Stimulated activated CD4-positive, alpha-beta T cell treated with anti-CD3 and anti-CD28 coated beads, Interleukin-15, amount 100 ng/mL, for 1 hour (primary cell): ENCODE data around the gene FAM193B.
"Not testable (repeated sequence)": the region's sequence is repeated elsewhere in the genome, so short reads cannot be mapped to it uniquely, and the experiment has no call there.

Source experiments
- DNase-seq, 2 donors: peaks; one replicate each; pipeline ENCODE4 v3.0.0-alpha.2; 2020; ENCODE audit warnings: low read depth in 1 of 2, low spot score in 1 of 2

Gene FAM193B

DNA sequence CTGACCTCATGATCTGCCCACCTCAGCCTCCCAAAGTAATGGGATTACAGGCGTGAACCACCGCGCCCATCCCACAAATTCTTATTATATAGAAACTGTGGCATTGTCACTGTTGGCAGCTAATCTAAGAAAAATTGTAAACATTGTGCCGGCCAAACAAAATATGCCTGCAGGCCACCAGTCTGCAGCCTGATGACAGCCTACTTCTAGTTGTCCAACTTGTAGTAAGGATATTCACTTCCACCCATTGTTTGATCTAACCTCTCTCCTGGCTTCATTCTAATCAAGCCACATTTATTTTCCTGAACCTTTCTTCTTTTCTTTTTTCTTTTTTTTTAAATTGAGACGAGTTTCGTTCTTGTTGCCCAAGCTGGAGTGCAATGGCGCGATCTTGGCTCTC, 24.0 kb upstream of the FAM193B start:
- no peak for DNase-seq

DNA sequence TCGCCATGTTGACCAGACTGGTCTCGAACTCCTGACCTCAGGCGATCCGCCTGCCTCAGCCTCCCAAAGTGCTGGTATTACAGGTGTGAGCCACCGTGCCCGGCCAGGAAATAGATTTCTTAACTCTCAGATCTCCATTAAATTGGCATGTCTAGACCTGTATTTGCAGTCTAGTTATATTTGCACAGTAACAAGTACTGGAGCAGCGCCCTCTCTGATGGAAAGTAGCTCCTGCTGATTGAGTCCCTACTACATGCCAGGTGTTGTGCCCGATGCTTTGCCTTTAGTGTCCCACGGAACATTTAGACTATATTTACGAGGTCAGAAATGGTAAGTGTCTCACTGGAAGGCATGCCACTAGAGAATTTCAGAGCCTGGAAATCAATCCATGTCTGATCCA, 21.8 kb upstream of the FAM193B start:
- no peak for DNase-seq

DNA sequence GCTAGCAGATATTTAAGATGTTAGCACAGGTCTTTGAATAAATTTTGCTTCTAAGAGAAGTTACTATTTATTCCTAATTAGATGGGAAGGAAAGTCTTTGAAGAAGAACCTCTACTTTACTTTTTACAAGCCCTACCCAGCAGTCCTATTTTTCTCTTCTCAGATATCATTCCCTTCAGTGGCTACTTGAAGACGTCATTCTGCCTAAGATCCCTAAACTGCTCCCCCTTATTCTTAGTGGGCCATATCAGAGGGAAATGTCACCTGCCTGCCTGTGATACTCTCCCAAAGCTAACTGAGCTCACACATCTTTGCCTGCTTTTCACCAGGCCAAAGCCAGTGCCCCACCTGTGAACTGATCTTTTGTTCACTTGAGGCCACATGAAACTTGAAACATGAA, 21.1 kb upstream of the FAM193B start:
- no peak for DNase-seq

DNA sequence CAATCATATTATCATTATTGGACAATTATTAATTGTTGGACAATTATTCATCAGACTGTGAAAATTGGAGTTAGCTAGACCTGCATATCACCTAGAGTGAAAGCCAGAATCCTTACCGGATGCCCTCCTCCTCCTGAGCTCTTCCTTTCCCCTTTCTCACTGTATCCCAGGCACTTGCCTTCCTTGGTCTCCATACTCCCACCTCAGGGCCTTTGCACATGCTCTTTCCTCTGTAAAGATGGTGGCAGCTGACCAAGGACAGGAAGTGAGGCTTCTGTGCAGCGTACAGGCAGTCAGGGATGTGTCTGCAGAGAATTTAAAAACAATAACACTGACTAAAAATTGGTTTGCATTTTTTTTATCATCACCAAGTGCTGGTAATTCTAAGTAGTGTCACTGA, 15.5 kb upstream of the FAM193B start:
- DNase-seq, result no peak

DNA sequence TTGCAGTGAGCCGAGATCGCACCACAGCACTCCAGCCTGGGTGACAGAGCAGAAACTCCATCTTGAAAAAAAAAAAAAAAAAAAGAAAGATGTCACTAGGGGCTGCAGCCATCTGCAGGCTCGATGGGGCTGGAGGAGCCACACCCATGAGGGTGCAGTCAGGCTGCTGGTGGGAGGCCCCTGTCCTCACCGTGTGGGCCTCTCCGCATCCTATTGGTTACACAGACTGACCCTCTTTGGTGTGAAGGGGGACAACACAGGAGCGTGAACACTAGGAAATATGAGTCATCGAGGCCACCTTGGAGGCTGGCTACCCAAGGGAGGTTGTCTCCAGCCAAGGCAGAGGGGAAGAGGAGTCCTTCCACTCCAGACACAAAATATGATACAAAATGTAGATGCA, 14.0 kb upstream of the FAM193B start:
- DNase-seq, result no peak

DNA sequence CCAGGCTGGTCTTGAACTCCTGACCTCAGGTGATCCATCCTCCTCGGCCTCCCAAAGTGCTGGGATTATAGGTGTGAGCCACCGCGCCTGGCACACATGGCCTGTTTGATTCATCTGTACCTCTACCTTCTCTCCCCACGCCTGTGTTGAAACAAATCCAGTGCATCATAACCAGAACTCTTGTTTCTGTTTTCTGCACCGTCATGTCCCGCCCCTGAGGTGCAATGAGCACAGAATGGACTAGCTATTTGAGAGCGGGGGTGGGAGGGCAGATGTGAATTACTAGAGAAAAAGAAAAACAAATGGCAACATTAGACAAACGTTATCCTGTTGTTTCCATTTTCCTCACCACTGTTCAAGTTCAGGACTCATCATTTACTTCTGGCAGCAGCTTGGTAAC, 10.7 kb upstream of the FAM193B start:
- no peak for DNase-seq

DNA sequence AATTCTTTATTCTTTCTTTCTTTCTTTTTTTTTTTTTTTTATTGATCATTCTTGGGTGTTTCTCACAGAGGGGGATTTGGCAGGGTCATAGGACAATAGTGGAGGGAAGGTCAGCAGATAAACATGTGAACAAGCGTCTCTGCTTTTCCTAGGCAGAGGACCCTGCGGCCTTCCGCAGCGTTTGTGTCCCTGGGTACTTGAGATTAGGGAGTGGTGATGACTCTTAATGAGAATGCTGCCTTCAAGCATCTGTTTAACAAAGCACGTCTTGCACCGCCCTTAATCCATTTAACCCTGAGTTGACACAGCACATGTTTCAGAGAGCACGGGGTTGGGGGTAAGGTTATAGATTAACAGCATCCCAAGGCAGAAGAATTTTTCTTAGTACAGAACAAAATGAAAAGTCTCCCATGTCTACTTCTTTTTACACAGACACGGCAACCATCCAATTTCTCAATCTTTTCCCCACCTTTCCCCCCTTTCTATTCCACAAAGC, 5.1 kb upstream of the FAM193B start:
- DNase-seq, result not testable (repeated sequence)

DNA sequence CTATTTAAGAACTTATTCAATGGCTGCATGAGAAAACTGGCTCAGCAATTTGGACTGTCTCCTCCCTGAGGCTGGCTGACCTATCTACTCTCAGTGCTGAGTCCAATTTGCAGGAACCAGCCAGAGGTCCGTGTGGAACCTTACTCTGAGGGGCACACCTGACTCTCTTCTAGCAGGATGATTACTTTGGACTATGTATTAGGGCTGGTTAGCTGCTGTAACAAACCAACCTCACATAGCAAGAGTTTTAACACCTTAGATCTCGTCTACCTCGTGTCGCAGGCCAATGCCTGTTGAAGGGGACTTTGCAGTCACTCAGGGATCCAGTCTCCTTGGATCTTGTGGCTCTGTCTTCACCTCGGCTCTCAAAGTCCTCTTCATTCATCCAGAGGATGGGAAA, 3.4 kb upstream of the FAM193B start:
- DNase-seq, result no peak

DNA sequence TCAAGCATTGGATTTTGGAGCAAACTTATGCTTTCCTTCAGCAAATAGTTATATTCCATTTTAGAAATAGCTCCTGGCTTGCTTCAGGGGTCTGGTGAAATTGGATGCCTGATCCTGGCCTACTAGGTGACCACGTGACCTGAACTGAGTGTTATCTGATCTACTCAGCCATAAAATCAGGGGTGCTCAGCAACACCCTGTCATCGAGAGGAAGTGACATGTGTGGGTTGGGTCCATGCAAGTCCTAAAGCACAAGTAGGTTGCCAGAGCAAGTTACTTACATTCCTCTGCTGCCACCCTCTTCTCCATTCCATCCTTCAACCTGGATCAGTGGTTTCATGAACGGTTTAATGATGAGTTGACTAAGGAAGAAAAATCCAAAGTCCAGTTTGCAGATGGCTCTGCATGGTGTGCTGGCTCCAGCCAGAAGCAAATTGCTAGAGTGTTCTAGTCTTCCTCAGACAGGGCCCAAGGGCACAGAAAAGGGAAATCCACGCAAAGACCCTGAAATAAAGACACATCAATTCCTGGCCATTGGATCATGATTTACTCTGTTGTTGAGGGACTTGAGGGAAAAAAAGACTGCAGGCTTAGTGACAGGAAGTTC, 2.8 kb upstream of the FAM193B start:
- no peak for DNase-seq

DNA sequence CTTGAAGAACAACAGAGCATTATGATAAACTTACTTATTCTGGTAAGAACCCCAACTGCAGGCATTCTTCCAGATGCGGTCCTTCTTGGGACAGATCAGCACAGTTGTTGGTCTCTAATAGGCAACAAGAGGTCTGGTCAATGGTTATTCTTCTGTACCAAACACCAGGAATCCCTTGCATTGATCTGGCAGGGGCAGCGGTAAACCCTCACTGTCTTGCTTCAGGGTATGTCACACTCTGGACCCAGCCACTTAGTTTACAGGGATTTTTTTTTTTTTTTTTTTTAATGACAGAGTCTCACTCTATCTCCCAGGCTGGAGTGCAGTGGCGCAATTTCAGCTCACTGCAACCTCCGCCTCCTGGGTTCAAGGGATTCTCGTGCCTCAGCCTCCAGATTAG, 1.3 kb upstream of the FAM193B start:
- DNase-seq, result no peak

DNA sequence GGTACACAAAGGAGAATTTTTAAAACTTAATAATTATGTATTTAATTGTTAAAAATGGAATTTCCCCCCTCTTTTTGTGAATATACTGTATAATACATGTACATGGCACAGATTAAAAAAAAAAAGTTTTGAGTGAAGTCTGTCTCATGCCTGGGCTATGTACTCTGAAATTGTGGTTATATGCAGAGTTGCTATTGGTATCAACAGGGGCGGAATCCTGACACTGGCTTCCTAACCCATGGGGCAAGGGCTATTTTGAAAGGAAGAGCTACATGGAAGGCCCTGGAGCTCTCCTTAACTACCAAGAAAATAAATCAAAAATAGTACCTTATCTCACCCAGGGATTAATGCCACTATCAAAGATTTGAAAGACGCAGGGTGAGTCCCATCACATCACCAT, 865 bp upstream of the FAM193B start:
- DNase-seq, result no peak

DNA sequence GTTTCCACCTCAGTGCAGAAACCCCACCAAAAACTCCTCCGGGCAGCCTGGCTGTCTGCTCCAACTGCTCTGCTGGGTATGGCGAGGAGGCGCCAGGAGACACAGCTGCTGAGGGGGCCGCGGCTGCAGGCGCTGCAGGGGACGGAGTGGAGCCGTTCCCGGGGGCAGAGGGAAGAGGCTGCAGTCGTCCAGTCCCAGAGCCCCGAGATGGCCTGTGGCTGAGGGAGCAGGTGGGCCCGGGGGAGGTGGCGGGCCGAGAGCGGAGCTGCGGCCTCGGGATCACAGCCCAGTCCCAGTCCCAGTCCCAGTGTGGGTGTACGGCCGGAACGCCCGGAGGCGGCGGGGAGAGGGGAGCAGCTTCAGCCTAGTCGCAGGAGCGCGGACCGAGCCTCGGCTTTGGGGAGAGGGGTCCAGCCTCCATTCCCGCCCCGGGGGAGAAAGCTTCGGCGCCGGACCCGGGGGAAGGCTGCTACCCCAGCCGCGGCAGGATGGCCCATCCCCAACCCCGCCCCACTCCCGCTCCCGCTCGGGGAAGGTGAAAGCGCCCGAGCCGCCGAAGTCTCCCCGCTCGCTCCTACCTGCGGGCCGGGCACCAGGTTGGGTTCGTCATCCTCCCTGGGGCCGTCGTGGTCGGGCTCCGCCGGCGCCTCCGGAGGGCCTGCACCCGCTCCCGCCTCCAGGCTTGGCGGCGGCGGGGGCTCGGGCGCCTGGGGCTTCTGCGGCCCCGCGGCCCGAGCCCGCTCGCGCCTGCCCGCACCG, 513 bp downstream of the FAM193B start:
- DNase-seq, result peak; percentile 4 to 26

DNA sequence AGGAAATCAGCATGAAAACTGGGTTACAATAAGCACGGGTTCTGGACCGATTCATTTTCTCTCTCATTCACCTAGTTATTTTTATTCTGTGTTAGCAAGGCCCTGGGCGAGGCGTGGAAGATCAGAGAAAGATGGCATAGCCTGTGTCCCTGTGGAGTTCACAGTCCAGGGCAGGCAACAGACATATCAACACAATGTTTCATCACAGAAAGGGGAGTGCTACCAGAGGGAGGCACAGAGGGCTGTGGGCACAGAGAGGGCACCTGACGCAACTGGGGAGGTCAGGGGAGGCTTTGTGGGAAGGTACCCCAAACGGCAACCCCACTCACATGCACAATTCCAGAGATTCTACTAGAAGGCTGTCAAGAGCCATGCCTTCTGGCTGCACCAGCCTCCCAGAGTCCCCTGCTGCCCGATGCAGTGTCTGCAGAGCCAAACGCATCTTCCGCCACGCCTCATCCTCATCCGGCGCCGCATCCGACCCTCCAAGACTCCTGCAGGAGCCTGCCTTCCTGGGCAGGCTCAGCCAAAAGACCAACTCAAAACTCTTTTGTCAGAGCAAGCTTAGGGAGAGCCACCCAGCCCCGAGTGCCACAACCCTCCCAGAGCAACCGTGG, 1.4 kb downstream of the FAM193B start:
- DNase-seq, result no peak

DNA sequence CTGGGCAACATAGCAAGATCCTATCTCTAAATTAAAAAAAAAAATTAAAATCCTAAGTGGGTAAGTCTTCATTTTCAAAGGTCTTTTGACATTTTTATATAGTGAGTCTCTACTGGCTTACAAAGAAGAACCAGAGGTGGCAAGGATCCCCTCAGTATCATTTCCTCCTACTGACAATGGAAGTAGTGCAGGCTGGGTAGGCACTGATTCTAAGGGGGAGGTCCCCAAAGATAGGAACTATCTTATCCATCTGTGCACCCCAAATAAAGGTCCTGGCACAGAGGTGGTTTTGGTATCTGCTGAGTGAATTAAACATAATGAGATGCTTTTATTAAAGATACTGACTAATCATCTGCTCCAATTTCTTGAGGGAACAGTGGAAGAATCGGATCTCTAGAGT, 4.2 kb downstream of the FAM193B start:
- no peak for DNase-seq

DNA sequence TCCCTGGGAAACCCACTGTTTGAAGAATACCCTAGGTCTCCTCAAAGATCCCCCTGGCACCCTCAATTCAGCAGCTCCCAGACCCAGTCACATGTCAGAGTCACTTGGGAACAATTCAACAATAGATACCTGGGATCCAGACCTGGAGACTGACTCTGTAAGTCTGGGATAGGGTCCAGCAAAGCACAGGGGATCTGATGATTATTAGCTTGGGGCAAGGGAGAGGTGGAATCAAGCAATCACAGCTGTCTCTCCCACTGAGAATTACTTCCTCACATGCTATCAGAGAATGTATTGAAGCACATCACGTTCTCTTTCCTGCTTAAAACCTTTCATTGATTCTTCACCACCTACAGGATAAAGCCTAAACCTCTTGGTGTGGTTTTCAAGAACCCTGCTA, 5.9 kb downstream of the FAM193B start:
- no peak for DNase-seq

DNA sequence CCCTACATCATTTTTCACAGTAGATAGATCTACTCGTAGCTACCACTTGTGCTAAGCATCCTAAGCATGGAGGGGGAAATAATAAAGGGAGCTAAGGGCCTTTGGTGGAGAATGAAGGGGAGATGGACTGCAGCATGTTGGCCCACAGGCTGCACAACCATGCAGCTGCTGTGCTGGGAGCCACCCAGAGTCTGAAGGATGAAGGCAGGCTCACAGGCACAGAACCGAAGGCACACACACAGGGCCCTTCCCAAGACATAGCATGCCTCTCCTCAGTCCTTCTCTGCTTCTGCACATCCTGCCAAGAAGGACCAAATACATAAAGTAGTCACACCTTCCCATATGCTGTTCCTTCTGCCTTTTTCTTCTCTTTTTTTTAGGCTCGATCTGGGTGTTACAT, 6.6 kb downstream of the FAM193B start:
- DNase-seq, result no peak

DNA sequence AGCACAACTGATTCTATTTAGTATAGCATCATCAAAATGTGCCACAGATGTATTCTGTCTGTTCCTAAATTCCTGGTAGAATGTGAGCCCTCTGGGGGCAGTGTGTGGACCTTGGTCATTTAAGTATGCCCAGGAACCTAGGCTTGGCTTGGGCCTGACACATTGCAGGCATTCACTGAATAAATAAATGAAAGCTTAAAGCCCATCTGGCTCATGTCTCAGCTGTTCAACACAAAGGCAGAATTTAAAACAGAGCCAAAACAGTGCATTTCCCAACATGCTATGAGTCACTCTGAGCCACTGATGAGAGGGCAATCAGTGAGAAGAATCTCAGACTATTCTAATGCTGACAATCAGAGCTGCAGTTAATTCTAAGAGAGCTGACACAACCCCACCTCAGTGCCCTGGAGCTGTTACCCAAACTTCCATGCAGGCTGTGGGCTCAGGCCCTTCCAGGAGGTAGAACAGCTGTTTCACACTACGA, 8.1 kb downstream of the FAM193B start:
- no peak for DNase-seq

DNA sequence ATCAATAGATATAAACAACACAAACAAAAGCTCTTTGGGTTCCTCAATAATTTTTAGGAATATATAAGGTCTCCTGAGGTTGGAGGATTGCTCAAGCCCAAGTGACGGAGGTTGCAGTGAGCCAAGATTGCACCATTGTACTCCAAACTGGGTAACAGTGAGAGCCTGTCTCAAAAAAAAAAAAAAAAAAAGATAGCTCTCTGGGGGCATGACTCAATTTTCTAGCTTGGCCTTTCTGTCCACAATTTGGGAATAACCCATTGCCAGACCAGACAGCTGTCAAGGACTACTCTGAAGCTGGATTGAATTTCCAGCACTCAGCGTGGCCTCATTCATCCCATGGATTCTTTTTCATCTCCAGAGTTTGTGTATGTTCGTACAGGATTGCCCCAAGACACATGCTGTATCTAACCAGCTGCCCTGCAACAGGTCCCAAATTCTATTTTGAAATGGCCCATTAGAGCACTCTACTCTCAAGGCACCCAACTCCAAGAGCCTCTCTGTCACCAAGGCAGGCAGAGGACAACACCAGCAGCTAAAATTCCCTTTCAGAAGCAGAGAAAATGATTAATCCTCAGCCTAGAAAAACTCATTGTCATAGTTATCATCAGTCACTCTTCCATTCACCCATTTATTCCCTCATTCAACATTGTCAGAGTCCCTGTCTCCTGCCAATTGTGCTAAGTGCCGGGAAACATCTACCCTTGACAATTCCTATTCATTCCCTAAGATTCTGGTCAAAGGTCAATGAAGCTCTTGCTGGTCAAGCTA, 8.7 kb downstream of the FAM193B start:
- no peak for DNase-seq

DNA sequence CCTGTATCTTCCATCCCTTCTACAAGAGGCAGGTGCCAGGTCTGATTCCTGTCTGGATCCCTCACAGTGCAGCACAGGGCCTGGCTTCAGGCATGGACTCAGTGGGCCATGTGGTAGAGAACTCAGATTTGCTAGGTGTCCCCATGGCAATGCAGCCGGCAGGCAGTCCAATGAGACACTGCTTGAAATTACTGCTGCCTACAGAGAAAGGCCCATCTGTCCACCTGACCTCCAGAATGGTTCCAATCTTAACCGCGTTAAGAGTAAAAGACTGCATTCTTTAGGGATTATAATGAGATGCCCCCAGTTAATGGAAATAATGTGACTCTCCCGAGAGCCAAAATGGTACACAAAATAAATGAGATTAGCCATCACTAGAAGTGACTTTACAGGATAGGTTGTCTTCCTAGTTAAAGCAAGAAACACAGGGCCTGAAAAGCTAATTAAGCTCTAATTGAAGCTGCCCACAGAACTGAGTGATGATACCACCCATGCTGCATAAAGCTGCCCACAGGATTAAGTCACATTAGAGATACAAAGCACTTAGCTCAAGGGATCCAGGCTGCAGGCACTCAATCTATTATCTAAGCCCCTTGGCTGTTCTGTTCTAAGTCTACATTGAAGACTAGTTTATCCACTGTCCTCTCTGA, 11.4 kb downstream of the FAM193B start:
- DNase-seq, result no peak

DNA sequence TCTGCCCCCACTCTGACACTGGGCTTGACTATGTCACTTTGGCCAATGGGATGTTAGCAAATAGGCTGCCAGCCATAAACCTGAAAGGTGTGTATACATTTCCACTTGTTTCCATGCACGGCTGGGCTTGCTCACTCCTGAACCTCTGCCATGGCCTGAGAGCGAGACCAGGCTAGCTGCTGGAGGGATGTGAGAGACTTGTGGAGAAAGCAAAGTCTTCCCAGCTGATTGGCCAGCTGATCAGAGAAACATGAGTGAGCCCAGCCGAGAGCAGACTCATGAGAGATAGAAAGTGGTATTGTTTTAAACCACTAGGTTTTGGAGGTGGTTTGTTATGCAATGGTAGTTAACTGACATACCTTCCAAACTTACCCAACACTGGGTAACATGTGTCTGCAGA, 13.9 kb downstream of the FAM193B start:
- no peak for DNase-seq

DNA sequence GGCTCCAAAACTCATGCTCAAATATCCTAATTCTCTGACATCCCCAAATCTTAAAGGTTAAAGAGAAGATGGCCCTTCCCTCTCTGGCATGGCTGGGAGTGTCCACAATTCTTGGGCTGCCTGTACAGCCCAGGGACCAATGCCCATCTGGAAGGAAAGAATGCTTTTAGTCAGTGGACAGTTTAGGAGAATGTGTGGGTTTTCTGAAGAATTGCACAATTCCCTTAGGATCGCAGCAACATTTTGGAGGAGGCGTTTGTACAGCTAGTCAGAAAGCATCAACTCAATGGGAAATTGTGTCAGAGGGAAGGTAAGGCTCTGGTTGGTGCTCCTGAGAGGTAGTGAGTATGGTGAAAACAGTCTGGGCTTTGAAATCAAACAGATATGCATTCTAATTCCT, 15.0 kb downstream of the FAM193B start:
- no peak for DNase-seq
